ENCODE measurements around the gene CTR9. TPM values are rescaled to one million over a fixed set of nuclear protein-coding genes. Genes with fewer than 3 reads are reported as not detected.

The CTR9 gene
- total and polyA plus RNA-seq, 2 experiments from 2014 or later: 29.0 to 32.7 TPM

DNA sequence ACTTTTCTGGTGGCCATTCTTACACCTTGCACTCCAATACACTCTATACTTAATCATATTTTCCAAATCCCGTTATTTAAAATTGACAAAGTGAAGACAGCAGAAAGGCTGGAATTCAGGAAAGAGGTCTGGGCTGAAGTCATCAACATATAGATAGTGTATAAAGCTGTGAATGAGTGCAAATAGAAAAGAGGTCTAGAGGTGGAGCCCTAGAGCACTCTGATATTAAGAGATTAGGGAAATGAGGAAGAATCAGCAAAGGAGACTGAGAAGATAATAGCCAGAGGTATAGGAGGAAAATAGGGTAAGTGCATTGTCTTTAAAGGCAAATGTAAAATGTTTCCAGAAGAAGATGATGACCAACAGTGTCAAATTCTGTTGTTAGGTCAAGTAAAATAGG lies 7.9 kb downstream of the CTR9 start:
- H3K4me2 ChIP-seq: no peak overlapping the region

DNA sequence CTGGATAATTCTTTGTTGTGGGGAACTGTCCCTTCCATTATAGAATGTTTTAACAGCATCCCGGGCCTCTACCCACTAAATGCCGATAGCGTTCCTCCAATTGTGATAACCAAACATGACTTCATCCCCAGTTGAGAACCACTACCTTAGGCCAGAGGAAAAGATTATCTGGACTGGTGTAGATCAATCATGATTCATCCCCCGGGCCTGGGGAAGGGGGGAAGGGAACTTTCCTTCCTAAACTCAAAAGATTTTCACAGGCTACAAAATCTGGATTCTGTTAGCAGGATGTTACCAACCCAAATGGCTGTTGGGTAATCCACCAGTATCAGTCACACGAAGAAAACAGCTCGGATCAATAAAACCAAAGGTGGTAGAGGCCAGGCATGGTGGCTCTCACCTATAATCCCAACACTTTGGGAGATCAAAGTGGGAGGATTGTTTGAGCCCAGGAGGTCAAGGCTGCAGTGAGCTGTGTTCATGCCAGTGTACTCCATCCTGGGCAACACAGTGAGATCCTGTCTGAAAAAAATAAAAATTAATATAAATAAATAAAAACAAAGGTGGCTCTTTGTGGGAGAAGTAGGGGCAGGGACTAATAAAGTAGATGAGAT lies 10.1 kb downstream of the CTR9 start:
- Histone ChIP-seq H3K27ac (ENCODE audit: low read depth) (no peak overlapping the region), H3K4me3 (no peak overlapping the region)
- TF ChIP-seq, protein P1, sequence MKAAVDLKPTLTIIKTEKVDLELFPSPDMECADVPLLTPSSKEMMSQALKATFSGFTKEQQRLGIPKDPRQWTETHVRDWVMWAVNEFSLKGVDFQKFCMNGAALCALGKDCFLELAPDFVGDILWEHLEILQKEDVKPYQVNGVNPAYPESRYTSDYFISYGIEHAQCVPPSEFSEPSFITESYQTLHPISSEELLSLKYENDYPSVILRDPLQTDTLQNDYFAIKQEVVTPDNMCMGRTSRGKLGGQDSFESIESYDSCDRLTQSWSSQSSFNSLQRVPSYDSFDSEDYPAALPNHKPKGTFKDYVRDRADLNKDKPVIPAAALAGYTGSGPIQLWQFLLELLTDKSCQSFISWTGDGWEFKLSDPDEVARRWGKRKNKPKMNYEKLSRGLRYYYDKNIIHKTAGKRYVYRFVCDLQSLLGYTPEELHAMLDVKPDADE (IDR thresholded peaks at IDR 0.05): no peak
- TF ChIP-seq REST (IDR thresholded peaks at IDR 0.05; ENCODE audit: unreplicated experiment): no peak
- TF ChIP-seq ZNF331 (CRISPR knock-in tag; IDR thresholded peaks at IDR 0.05; ENCODE audit: low read depth): no peak
- no peak for TF ChIP-seq NANOG (IDR thresholded peaks at IDR 0.05; ENCODE audit: borderline replicate concordance)
- TF ChIP-seq JUNB (IDR thresholded peaks at IDR 0.05; ENCODE audit: unreplicated experiment): no peak
- no peak for TF ChIP-seq STAT1 (IDR thresholded peaks at IDR 0.05; ENCODE audit: unreplicated experiment)
- no peak for TF ChIP-seq EZH2phosphoT487 (IDR thresholded peaks at IDR 0.05; ENCODE audit: unreplicated experiment)
- TF ChIP-seq CTCF (conservative IDR thresholded peaks at IDR 0.05; ENCODE audit: low read depth in 2 of 2): no peak

More for the DNA sequence above, 7.9 kb downstream of the CTR9 start:
- peak in 1 of 2 experiments; percentile 37; a peak in 2 of 4 replicates for TF ChIP-seq CTCF (conservative IDR thresholded peaks at IDR 0.05; ENCODE audit: low read depth in 2 of 2)
- TF ChIP-seq, protein P1 (IDR thresholded peaks at IDR 0.05): no peak
- no peak overlapping the region for H3K27ac ChIP-seq (ENCODE audit: low read depth)
- H3K4me3 ChIP-seq: no peak overlapping the region
- H3K27me3 ChIP-seq (ENCODE audit: insufficient read depth): no peaks in the 10 kb centered on the region
- no peaks in the 10 kb centered on the region for H4K20me1 ChIP-seq (replicated peaks; ENCODE audit: insufficient read depth)
- Mint-ChIP-seq H3K36me3 (ENCODE audit: low read depth) (peaks cover 19% of the 10 kb centered on the region), H3K4me1 (no peaks in the 10 kb centered on the region), H3K27me3 (ENCODE audit: insufficient read depth, low read depth, poor library complexity) (no peaks in the 10 kb centered on the region), H3K27ac (no peak overlapping the region), H3K4me3 (no peak overlapping the region), H3K9me3 (no peaks in the 10 kb centered on the region)
- no peaks in the 10 kb centered on the region for H3F3A ChIP-seq (replicated peaks; ENCODE audit: low read depth)
- H3K79me2 ChIP-seq (replicated peaks; ENCODE audit: insufficient read depth): no peaks in the 10 kb centered on the region
- no peak overlapping the region for H2AFZ ChIP-seq
- DNase-seq (ENCODE audit: low spot score) (peak; percentile 21), ATAC-seq (peak; percentile 39; the same call in 2 of the 3 replicates)
- no peaks in the 10 kb centered on the region for H3K4me1 ChIP-seq (ENCODE audit: insufficient read depth)
- H3K36me3 ChIP-seq (ENCODE audit: insufficient read depth): peaks cover 15% of the 10 kb centered on the region; the same call in 1 of the 2 replicates
- H3K9me2 ChIP-seq (ENCODE audit: insufficient read depth): no peaks in the 10 kb centered on the region

More for the DNA sequence above, 10.1 kb downstream of the CTR9 start:
- no peaks in the 10 kb centered on the region for H3F3A ChIP-seq (replicated peaks; ENCODE audit: low read depth)
- peaks cover 6% of the 10 kb centered on the region for H3K4me1 Mint-ChIP-seq
- ATAC-seq: no peak
- H4K20me1 ChIP-seq (replicated peaks; ENCODE audit: insufficient read depth): no peaks in the 10 kb centered on the region
- no peak overlapping the region for H3K4me3 Mint-ChIP-seq
- no peak overlapping the region for H2AFZ ChIP-seq
- H3K9me3 Mint-ChIP-seq: no peaks in the 10 kb centered on the region
- no peak overlapping the region for H3K27ac Mint-ChIP-seq
- no peaks in the 10 kb centered on the region for H3K27me3 Mint-ChIP-seq (ENCODE audit: insufficient read depth, low read depth, poor library complexity)
- no peaks in the 10 kb centered on the region for H3K27me3 ChIP-seq (ENCODE audit: insufficient read depth)
- no peaks in the 10 kb centered on the region for H3K79me2 ChIP-seq (replicated peaks; ENCODE audit: insufficient read depth)
- H3K9me2 ChIP-seq (ENCODE audit: insufficient read depth): no peaks in the 10 kb centered on the region
- no peak overlapping the region for H3K4me2 ChIP-seq
- peaks cover 15% of the 10 kb centered on the region; the same call in 1 of the 2 replicates for H3K36me3 ChIP-seq (ENCODE audit: insufficient read depth)
- peaks cover 6% of the 10 kb centered on the region; the same call in 1 of the 2 replicates for H3K4me1 ChIP-seq (ENCODE audit: insufficient read depth)
- peaks cover 21% of the 10 kb centered on the region for H3K36me3 Mint-ChIP-seq (ENCODE audit: low read depth)
- no peak for DNase-seq (ENCODE audit: low spot score)

Measured in GM23338 (cell line).